Panc1 (cell line): Measurements from ENCODE around the gene SEPHS1. TPM values are rescaled to one million over a fixed set of nuclear protein-coding genes. Genes with fewer than 3 reads are reported as not detected.

Source experiments
- ATAC-seq: fragments of 200-7000 bp; cut with Tn5 transposase; 2 replicates; pipeline ENCODE4 v1.9.1; 2020; ENCODE audit warnings: mild to moderate bottlenecking, moderate library complexity
- BruUV-seq: library from RNA; stranded (reverse); fragments of 400-500 nt; replicated peaks from 2 replicates; lab custom pipeline; 2021; lab: Mats Ljungman, UMichigan
- CTCF ChIA-PET: fragments of 300-600 bp; sonication (Branson Sonifier 250); formaldehyde crosslinking; loops from one replicate; lab custom pipeline; 2022; ENCODE audit warnings: antibody characterized with exemption; lab: Charles Lee
- POLR2A ChIA-PET: fragments of 300-600 bp; sonication (Branson Sonifier 250); formaldehyde crosslinking; loops from one replicate; lab custom pipeline; 2022; ENCODE audit warnings: antibody characterized with exemption; lab: Charles Lee
- DNase-seq: peaks from one replicate; pipeline ENCODE4 v3.0.0-alpha.2; 2010; ENCODE audit warnings: low read depth, low spot score
- H3K27ac ChIP-seq: 2 replicates; pipeline ENCODE4 v1.5.1; 2011; ENCODE audit warnings: mild to moderate bottlenecking, low read length, inconsistent platforms
- H3K27me3 ChIP-seq: fragments of 200-500 bp; sonication (Bioruptor generic); 2 replicates; pipeline ENCODE4 v1.6.0; 2014; ENCODE audit warnings: low read length, inconsistent platforms; ENCODE audit not compliant: control insufficient read depth, insufficient read depth
- H3K36me3 ChIP-seq: fragments of 200-500 bp; sonication (Bioruptor generic); 2 replicates; pipeline ENCODE4 v1.5.1; 2014; ENCODE audit warnings: inconsistent platforms, mild to moderate bottlenecking, low read length, moderate library complexity; ENCODE audit not compliant: control insufficient read depth, insufficient read depth
- H3K4me1 ChIP-seq: 2 replicates; pipeline ENCODE4 v1.5.1; 2011; ENCODE audit warnings: inconsistent platforms, mild to moderate bottlenecking, low read length, moderate library complexity; ENCODE audit not compliant: control insufficient read depth, insufficient read depth
- H3K4me3 ChIP-seq, 2 experiments: 2 replicates each; pipeline ENCODE4 v1.5.1; 2011 to 2012; ENCODE audit warnings: low read depth in 2 of 2, low read length in 2 of 2, mild to moderate bottlenecking in 2 of 2, inconsistent platforms in 1 of 2, moderate library complexity in 1 of 2
- H3K9me3 ChIP-seq: fragments of 200-500 bp; sonication (Bioruptor generic); 2 replicates; pipeline ENCODE4 v1.5.1; 2014; ENCODE audit warnings: low read depth, mild to moderate bottlenecking, inconsistent platforms, low read length, moderate library complexity; ENCODE audit not compliant: control insufficient read depth, insufficient read depth
- CTCF ChIP-seq: fragments of 450-650 bp; IDR thresholded peaks from 2 replicates; pipeline ENCODE4 v1.5.1; 2017; ENCODE audit warnings: mild to moderate bottlenecking
- POLR2AphosphoS5 ChIP-seq: IDR thresholded peaks from 2 replicates; pipeline ENCODE4 v1.6.1; 2012; ENCODE audit warnings: mild to moderate bottlenecking, low read depth, low read length, moderate library complexity
- REST ChIP-seq, 2 experiments: IDR thresholded peaks; 2 replicates each; pipeline ENCODE4 v1.6.1; 2011 to 2012; ENCODE audit warnings: low read depth in 2 of 2, control low read depth in 1 of 2, low read length in 1 of 2, mild to moderate bottlenecking in 1 of 2, moderate library complexity in 1 of 2; ENCODE audit not compliant: insufficient read depth in 1 of 2
- SIN3A ChIP-seq: IDR thresholded peaks from 2 replicates; pipeline ENCODE4 v1.6.1; 2012; ENCODE audit warnings: low read depth, mild to moderate bottlenecking, low read length, moderate library complexity, borderline replicate concordance; ENCODE audit not compliant: insufficient read depth
- TCF7L2 ChIP-seq: IDR thresholded peaks from 2 replicates; pipeline ENCODE4 v1.6.1; 2011; ENCODE audit warnings: mild to moderate bottlenecking, low read depth, low read length, inconsistent platforms
- in situ Hi-C: cut with HindIII; loops from 2 replicates; pipeline ENCODE4 v1.10.0; 2016; ENCODE audit warnings: low sequenced_read_pairs, low pct_unique_long_range_greater_than_20kb
- intact Hi-C: fragments of 100-400 bp; cut with micrococcal nuclease; formaldehyde crosslinking; loops from one replicate; pipeline ENCODE4 v1.10.0; 2022; ENCODE audit not compliant: unreplicated experiment
- total RNA-seq: library from RNA; stranded (reverse); gene quantifications from one replicate; pipeline ENCODE4 v1.2.1, GENCODE V29; 2021; ENCODE audit not compliant: unreplicated experiment

SEPHS1 gene
- total RNA-seq, 1 experiment from 2014 or later: 47.1 TPM

GRCh38 chr10:13371897-13372470 lies 23.9 kb upstream of the SEPHS1 start:
- Histone ChIP-seq H3K27ac (no peak overlapping the region), H3K9me3 (no peaks in the 10 kb centered on the region), H3K27me3 (no peaks in the 10 kb centered on the region), H3K4me3 (no peak overlapping the region), H3K4me1 (no peaks in the 10 kb centered on the region), H3K36me3 (no peaks in the 10 kb centered on the region)
- DNase-seq (peak; percentile 55), ATAC-seq (peak; percentile 97)
- TF ChIP-seq TCF7L2 (no peak), REST (IDR thresholded peaks at IDR 0.05; ENCODE audit: insufficient read depth in 1 of 2, low read depth in 2 of 2, low read length in 1 of 2) (no peak), CTCF (peak; percentile 90), SIN3A (no peak), POLR2AphosphoS5 (no peak)
- in situ Hi-C loops (no loop called here), intact Hi-C loops (loop anchor here (2.0 to 5.0 kb wide), 4 partner anchors 67 to 215 kb away; partner anchors contain the start of gene PRPF18)
- ChIA-PET CTCF (interaction anchor here (0.6 to 1.7 kb wide), 6 partner anchors 46 to 218 kb away, joined by 3 to 8 read pairs (median 5); no protein-coding TSS in a partner anchor), POLR2A (interaction anchor here (0.6 kb wide), 1 partner anchor 166 kb away, joined by 3 read pairs; no protein-coding TSS in a partner anchor)
- BruUV-seq: no TSS peak

- CTCF ChIA-PET: no interaction called here
- POLR2A ChIA-PET: no interaction called here
- no peak overlapping the region for H3K27ac ChIP-seq
- no peaks in the 10 kb centered on the region for H3K4me1 ChIP-seq
- no peak overlapping the region for H3K4me3 ChIP-seq
- no peaks in the 10 kb centered on the region for H3K27me3 ChIP-seq
- BruUV-seq: no TSS peak
- ATAC-seq (no peak), DNase-seq (no peak)
- no peaks in the 10 kb centered on the region for H3K36me3 ChIP-seq
- in situ Hi-C loops: no loop called here
- H3K9me3 ChIP-seq: no peaks in the 10 kb centered on the region
- TF ChIP-seq REST (IDR thresholded peaks at IDR 0.05; ENCODE audit: insufficient read depth in 1 of 2, low read depth in 2 of 2, low read length in 1 of 2): no peak
- TF ChIP-seq SIN3A: no peak
- intact Hi-C loops: no loop called here
Measured at GRCh38 chr10:13366891-13367290, 18.8 kb upstream of the SEPHS1 start.
